SH-SY5Y (cell line): ENCODE data around the gene WNK2.

ENCODE experiments used
- GATA2 ChIP-seq: IDR thresholded peaks from 2 replicates; pipeline ENCODE4 v1.6.1; 2011; ENCODE audit warnings: mild to moderate bottlenecking, low read depth, low read length
- GATA3 ChIP-seq: IDR thresholded peaks from 2 replicates; pipeline ENCODE4 v1.6.1; 2011; ENCODE audit warnings: low read depth, mild to moderate bottlenecking, low read length, moderate library complexity

WNK2 gene

DNA sequence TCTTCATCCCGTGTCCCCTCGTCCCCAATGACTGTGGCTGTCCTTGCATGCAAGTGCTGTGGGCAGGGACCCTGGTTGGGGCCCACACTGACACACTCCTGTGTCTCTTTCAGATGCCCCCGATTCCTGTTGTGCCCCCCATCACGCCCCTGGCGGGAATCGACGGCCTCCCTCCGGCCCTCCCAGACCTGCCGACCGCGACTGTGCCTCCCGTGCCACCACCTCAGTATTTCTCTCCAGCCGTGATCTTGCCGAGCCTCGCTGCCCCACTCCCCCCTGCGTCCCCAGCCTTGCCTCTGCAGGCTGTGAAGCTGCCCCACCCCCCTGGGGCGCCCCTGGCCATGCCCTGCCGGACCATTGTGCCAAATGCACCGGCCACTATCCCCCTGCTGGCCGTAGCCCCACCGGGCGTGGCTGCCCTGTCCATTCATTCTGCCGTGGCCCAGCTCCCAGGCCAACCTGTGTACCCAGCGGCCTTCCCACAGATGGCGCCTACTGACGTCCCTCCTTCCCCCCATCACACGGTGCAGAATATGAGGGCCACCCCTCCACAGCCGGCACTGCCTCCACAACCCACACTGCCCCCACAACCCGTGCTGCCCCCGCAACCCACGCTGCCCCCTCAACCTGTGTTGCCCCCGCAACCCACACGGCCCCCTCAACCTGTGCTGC is 75.0 kb downstream of the WNK2 start:
- TF ChIP-seq GATA3 (no peak), GATA2 (no peak)

DNA sequence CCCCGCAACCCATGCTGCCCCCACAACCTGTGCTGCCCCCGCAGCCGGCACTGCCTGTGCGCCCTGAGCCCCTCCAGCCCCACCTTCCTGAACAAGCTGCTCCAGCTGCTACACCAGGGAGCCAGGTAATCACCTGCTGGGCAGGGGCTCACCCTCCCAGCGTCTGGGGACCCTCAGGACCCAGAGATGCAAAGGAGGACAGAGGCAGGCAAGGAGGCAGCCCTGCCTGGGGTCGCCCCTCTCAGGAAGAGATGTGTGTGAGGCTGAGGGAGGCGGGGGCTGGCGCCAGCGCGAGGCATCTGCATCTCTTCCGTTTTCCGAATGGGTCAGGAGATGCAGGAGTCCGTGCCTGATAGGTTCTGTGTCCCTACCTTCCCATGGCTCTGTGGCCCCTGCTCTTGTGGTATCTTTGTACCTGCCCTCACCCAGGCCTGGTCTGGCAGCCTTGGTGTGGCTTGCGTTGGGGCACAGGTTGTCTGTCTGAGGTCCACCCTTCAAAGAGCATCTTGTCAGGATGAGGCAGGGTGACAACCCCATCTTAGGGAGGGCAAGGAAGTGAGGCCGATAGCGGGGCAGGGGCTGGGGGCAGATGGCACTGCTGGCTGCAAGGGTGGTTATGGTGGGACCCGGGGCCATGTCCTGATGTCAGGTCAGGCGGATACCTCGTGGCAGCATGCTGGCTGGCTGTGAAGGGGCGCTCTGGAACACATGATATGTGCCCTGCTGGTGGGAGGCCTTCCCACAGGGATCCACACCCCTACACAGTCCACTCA is 75.7 kb downstream of the WNK2 start:
- no peak for TF ChIP-seq GATA2

DNA sequence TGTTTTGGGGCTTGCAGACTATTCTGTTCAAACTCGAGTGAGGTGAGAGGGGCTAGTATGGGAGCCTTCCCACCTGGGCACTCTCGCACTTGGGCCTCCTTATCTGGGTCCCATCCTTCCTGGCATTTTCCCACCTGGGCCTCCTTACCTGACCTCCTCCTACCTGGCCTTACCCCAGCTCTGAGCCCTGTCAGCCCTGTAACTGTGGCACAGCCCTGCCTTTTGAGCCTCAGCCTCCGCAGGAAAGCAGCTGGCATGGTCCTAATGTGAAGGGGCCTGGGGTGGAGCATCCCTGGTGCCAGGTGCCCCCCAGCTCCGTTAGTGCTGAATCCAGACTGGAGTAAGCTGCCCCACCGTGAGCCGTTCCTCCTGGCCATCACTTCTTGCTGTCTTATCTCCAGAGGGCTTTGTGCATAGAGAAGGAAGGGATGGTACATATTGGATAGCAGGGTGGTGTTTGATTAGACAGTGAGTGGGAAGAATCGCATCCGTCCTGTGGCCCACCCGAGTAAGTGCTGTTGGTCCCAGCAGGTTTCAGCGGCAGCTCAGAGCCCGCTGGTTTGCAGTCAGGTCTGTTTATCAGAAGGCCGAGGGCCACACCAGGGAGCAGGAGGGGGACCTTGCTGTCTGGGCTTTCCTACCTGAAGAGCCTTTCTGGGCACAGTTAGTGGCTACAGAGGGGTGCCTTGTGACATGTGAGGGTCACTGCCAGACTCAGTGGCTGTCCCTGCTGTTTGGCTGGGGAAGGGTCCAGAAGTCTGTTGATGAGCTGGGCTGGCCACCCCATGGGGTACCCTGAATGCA is 76.5 kb downstream of the WNK2 start:
- TF ChIP-seq GATA3 (no peak), GATA2 (no peak)

DNA sequence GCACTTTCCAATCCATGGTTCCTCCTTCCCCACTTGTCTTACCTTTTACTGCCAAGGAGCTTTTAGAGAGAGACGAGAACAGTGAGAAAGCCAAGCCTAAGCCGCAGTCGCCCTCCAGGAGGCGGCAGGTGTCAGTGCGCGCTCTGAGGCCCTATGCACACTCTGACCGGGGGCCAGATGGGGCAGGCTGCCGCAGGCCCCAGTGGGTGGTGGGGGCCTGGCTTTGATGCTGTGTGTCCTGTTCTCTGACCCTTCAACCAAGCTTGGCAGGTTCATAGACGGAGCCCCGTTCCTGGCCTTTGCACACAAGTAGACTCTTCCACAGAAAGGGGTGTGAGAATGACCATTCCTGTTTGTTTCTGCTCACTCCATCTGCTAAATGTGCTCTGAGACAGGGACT is 77.3 kb downstream of the WNK2 start:
- TF ChIP-seq GATA2 (no peak), GATA3 (no peak)

DNA sequence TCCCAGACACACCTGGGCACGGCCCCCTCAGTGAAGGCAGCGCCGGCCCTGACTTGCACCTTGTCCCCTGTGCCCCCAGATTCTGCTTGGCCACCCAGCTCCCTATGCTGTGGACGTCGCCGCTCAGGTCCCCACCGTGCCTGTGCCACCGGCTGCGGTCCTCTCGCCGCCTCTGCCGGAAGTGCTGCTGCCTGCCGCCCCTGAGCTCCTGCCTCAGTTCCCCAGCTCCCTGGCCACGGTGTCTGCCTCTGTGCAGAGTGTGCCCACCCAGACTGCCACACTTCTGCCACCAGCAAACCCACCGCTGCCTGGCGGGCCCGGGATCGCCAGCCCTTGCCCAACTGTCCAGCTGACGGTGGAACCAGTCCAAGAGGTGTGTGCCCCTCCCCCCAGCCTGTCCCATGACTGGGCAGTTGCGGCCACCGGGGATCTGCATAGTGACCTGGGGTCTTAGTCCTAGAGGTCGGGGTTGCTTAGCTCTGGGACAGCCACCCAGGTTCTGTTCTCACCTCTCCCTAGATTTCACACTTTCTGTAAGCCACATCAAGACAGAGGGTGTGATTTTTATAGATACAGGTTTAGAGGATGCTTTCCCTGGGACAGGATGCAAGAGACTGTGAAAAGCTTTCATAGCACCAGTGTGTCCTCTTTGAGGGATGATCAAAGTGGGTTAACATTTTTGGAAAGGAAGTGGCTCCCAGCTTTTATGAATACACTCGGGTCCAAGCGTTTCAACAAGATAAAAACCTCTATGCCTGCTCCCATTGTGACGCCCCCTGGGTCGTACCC is 78.0 kb downstream of the WNK2 start:
- TF ChIP-seq GATA2 (no peak), GATA3 (no peak)

DNA sequence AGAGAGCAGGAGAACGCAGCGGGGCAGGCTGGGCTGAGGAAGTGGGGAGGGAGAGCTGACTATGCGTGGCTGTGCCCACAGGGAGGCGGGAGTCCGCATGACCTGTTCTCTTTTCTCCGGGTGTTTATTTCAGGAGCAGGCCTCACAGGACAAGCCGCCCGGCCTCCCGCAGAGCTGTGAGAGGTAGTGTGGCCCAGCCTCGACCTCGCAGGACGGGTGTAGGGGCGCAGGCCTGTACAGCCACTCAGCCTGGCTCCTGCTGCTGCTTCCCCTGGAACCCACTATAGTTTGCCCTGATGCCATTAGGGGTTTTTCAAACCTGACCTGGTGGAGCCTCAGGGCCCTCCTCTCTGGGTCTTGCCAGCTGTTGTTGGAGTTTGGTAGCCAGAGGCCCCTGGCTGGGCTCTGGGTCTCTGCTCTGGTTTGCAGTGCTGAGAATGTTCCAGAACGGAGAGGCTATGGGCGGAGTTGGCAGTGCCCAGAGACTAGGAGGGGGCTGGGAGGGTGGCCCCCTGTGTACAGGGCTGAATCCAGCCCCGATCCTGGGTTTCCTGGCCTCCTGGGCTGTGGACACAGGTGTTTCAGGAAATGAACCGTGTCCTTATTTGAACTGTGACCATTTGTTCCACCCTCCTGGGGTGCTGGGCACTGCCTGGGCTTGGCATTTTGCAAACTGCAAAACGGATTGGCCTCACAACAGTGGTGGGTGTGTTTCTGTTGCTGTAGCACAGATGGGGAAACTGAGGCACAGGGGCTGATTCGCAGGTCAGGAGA is 78.8 kb downstream of the WNK2 start:
- TF ChIP-seq GATA3 (no peak), GATA2 (no peak)

DNA sequence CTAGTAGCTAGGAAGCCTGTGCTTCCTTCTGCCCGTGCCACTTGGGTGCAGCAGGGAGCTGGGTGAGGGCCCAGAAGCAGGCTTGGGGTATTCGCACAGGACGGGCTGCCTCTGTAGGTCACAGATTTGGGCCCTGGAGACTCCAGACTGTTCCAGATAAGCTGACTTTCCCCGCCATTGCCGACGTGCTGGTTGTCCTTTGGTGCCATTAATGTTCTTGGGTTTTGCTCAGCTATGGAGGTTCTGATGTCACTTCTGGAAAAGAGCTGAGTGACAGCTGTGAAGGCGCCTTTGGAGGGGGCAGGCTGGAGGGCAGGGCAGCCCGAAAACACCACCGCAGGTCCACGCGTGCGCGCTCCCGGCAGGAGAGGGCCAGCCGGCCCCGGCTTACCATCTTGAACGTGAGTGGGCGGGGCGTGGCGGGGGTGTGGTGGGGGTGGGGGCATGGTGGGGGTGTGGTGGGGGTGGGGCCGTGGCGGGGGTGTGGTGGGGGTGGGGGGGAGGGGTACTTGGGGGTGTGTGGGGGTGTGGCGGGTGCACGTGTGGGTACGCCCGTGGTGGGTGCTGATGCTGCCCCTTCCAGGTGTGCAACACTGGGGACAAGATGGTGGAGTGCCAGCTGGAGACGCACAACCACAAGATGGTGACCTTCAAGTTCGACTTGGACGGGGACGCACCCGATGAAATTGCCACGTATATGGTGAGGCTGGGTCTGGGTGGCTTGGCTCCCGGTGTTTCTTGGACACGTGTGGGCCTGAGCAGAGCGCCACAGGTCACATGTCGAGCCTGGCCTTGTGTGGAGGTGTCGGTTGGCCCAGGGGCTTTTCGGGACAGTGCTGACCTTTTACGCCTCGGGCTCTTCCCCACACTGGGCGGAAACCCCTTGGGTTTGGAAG is 79.6 kb downstream of the WNK2 start:
- no peak for TF ChIP-seq GATA3
- TF ChIP-seq GATA2 = no peak

DNA sequence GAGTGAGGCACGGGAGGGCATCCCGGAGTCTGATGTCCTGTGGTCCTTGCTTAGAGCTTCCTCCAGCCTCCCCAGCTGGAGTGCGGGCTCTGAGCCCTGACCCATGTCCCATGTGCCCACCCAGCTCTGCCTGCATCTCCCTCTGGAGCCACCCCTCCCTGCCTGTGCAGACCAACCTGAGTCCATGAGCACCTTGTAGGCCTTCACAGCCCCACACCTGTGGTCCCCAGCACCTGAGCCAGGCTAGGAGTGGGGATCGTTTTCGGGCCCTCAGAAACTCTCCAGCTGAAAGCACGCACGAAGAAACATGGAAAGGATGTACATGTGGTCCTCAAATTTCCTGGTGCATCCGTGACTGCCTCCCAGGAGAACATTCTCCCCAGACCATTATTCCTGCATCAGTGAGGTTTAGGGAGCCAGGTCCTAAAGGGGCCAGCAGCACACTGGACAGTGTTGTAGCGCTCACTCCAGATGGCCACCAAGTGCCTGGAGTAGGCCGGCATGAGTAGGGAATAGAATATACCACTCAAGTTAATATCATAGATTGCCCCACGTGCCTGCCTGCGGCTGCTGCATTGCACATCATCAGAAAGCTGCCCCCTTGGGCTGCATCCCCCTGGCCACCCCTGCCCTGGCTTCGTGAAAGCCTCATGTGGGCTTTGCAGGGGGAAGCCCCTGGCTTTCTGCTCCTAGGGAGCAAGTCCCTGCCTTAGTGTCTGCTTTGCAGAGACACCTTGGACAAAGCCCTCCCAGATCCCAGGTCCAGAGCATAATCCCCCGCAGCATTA is 80.6 kb downstream of the WNK2 start:
- TF ChIP-seq GATA2 = no peak

DNA sequence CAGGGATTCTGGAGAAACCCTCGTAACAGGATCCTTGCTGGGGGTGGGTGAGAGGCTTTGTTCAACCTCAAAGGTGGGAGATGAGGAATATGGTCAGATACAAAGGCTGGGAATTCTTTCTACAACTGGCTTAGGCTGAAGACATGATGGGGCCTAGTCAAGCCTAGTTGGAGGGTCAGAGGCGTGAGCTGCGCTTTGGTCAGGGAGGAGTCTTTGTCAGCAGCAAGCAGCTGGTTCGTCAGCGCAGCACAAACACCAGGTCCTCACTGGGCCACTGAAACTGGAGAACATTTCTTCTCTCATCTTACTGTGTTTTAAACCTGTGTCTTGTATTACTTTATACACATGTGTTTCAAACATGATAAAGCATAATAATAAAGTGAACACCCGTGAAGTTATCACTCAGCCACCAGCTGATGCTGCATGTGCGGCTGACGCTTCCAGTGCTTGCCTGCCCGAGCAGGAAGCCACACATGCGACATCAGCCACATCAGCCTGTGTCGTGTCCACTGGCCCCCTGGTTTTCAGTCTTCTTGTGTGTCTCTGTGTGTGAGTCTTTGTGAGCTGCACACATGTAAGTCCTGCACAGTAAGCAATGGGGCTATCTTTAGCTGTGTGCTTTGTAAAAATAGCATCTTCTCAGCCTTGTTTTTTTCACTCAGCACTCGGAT is 81.5 kb downstream of the WNK2 start:
- TF ChIP-seq GATA2 (no peak), GATA3 (no peak)

DNA sequence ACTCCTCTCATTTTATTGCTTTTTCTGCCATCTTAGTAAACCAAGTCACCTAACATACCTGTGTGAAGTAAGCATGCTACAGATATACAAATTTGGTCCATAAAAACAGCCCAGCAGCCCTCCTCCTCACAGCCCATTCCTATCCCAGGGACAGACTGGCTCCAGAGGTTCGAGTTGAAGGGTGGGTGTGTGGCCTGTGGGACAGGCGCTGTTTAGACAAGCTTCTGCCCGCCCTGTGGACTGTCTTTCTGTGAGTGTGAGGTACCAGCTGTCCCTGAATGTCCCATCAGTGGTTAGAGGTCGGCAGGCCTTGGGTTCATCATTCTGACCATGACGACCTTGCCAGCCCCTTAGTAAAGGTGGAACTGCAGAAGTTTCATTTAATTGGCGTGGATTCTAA is 82.0 kb downstream of the WNK2 start:
- TF ChIP-seq GATA3 (no peak), GATA2 (no peak)

DNA sequence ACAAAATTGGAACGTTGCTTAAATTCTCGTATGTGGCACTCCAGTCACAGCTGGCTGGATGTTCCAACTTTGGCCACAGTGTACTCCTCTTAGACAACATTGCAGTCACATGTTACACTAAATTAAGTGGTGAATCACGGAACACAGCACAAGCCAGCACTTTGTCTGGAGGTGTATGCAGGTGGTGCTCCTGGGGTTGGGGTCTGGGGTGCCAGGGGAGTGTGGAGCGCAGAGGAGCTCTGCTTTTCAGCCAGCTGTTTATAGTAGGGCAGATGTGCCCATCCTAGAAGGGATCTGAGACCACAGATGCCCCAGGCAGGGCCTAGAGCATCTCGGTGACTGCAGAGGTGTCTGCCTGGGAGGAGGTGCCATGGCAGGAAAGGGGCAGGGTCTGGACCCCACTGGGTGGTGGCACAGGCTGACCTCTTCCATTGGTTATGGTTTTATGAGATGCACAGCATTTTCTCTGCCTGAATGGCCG is 82.6 kb downstream of the WNK2 start:
- TF ChIP-seq GATA3 = no peak
- no peak for TF ChIP-seq GATA2
